H1 (cell line): Measurements from ENCODE around the gene PLCH2.

Source experiments
- SIX5 ChIP-seq: IDR thresholded peaks from 2 replicates; pipeline ENCODE4 v1.6.1; 2011; ENCODE audit warnings: mild to moderate bottlenecking, low read depth, low read length
- TF ChIP-seq, protein P1 (sequence below): IDR thresholded peaks from 2 replicates; pipeline ENCODE4 v1.6.1; 2012; ENCODE audit warnings: inconsistent platforms
- TF ChIP-seq, protein P2 (sequence below), 3 experiments: IDR thresholded peaks; 1 replicate in 2 of 3; 2 replicates in 1 of 3; pipeline versions ENCODE4 v1.5.1 to v1.6.1; 2011; ENCODE audit warnings: low read length in 3 of 3, mild to moderate bottlenecking in 3 of 3, inconsistent platforms in 2 of 3, low read depth in 1 of 3, moderate library complexity in 1 of 3; ENCODE audit not compliant: insufficient read depth in 1 of 3; ENCODE audit errors: control extremely low read depth in 1 of 3

GRCh38 chr1:2460996-2461751 lies 14.9 kb upstream of the PLCH2 start:
- TF ChIP-seq, protein P1, sequence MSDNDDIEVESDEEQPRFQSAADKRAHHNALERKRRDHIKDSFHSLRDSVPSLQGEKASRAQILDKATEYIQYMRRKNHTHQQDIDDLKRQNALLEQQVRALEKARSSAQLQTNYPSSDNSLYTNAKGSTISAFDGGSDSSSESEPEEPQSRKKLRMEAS: no peak
- TF ChIP-seq, protein P2, sequence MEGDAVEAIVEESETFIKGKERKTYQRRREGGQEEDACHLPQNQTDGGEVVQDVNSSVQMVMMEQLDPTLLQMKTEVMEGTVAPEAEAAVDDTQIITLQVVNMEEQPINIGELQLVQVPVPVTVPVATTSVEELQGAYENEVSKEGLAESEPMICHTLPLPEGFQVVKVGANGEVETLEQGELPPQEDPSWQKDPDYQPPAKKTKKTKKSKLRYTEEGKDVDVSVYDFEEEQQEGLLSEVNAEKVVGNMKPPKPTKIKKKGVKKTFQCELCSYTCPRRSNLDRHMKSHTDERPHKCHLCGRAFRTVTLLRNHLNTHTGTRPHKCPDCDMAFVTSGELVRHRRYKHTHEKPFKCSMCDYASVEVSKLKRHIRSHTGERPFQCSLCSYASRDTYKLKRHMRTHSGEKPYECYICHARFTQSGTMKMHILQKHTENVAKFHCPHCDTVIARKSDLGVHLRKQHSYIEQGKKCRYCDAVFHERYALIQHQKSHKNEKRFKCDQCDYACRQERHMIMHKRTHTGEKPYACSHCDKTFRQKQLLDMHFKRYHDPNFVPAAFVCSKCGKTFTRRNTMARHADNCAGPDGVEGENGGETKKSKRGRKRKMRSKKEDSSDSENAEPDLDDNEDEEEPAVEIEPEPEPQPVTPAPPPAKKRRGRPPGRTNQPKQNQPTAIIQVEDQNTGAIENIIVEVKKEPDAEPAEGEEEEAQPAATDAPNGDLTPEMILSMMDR (IDR thresholded peaks at IDR 0.05; ENCODE audit: control extremely low read depth in 1 of 3, insufficient read depth in 1 of 3, low read depth in 1 of 3, low read length in 3 of 3): no peak
- TF ChIP-seq SIX5: no peak
